Spleen (tissue), 11 donors: ENCODE measurements around the gene MEIS1. TPM values are rescaled to one million over a fixed set of nuclear protein-coding genes. Genes with fewer than 3 reads are reported as not detected.

Experiments
- DNase-seq: peaks from one replicate; pipeline ENCODE4 v3.0.0-alpha.2; 2020
- H3K27ac ChIP-seq, 8 donors: fragments of 200-600 bp; sonication (generic) in 7 of 8; 1 replicate in 4 of 8; 2 replicates in 4 of 8; pipeline versions ENCODE4 v1.5.0 to v1.8.0; 2016 to 2021; ENCODE audit warnings: inconsistent platforms in 4 of 8, mild to moderate bottlenecking in 4 of 8, moderate library complexity in 1 of 8
- H3K27me3 ChIP-seq, 7 donors: fragments of 200-600 bp; sonication (generic) in 6 of 7; replicated peaks in 1 of 7; 1 replicate in 4 of 7; 2 replicates in 3 of 7; pipeline versions ENCODE4 v1.5.0 to v1.8.0; 2016 to 2021; ENCODE audit warnings: inconsistent platforms in 3 of 7, mild to moderate bottlenecking in 1 of 7
- H3K36me3 ChIP-seq, 6 donors: fragments of 200-600 bp; sonication (generic) in 5 of 6; 1 replicate in 4 of 6; 2 replicates in 2 of 6; pipeline versions ENCODE4 v1.5.0 to v1.8.0; 2016 to 2021; ENCODE audit warnings: inconsistent platforms in 2 of 6
- H3K4me1 ChIP-seq, 6 donors: fragments of 200-600 bp; sonication (generic) in 5 of 6; 1 replicate in 3 of 6; 2 replicates in 3 of 6; pipeline versions ENCODE4 v1.5.0 to v1.8.0; 2016 to 2021; ENCODE audit warnings: inconsistent platforms in 3 of 6
- H3K4me3 ChIP-seq, 8 donors: fragments of 200-600 bp; sonication (generic) in 7 of 8; 1 replicate in 4 of 8; 2 replicates in 4 of 8; pipeline versions ENCODE4 v1.5.0 to v1.8.0; 2016 to 2021; ENCODE audit warnings: inconsistent platforms in 4 of 8, mild to moderate bottlenecking in 4 of 8, moderate library complexity in 2 of 8
- H3K9me3 ChIP-seq, 8 donors: fragments of 200-600 bp; sonication (generic) in 7 of 8; 1 replicate in 4 of 8; 2 replicates in 4 of 8; pipeline versions ENCODE4 v1.5.0 to v1.8.0; 2016 to 2021; ENCODE audit warnings: inconsistent platforms in 4 of 8
- CTCF ChIP-seq, 11 experiments: fragments of 200-600 bp in 7 of 11; fragments of 450-650 bp in 4 of 11; sonication (generic) in 4 of 11; IDR thresholded peaks in 8 of 11; conservative IDR thresholded peaks in 3 of 11; 1 replicate in 7 of 11; 2 replicates in 4 of 11; pipeline versions ENCODE4 v1.4.0 to v1.8.0; 2016 to 2021; ENCODE audit warnings: antibody characterized with exemption in 11 of 11, inconsistent platforms in 4 of 11, mild to moderate bottlenecking in 1 of 11
- POLR2A ChIP-seq, 3 donors: fragments of 450-650 bp; IDR thresholded peaks; one replicate each; pipeline ENCODE4 v1.5.1; 2017; ENCODE audit warnings: antibody characterized with exemption in 3 of 3, mild to moderate bottlenecking in 1 of 3
- POLR2AphosphoS5 ChIP-seq, 3 donors: sonication (generic); formaldehyde crosslinking; IDR thresholded peaks; one replicate each; pipeline ENCODE4 v1.5.1; 2017; ENCODE audit warnings: antibody characterized with exemption in 3 of 3
- WGBS, 5 donors: extraction: QIAGEN DNeasy Blood & Tissue Kit in 3 of 5; methylation state at CpG; one replicate each; pipeline versions ENCODE4 v1.1.5 to v1.1.7; 2013 to 2018; 5-methylcytosine and 5-hydroxymethylcytosine counted together
- intact Hi-C: fragments of 100-400 bp; cut with DNase I; formaldehyde crosslinking; loops from one replicate; pipeline ENCODE4 v1.15.0; 2023; ENCODE audit warnings: low total_unique reads
- polyA plus RNA-seq, 3 donors: library from polyadenylated mRNA; stranded (reverse); fragments of 200-250 nt; gene quantifications; one replicate each; pipeline ENCODE4 v1.2.1, GENCODE V29; 2013
- total RNA-seq, 7 donors: library from RNA; depleted of rRNA in 3 of 7; stranded (reverse); fragments of >200 nt in 3 of 7; fragmentation: NEBNext Ultra II Directional in 4 of 7; extraction: Animal tissue kit (Norgen Biotek cat#: 25700) in 4 of 7; gene quantifications; one replicate each; pipeline versions ENCODE4 v1.1.0 to v1.2.1, GENCODE V29; 2016 to 2021
- donor health status: healthy with polysubstance abuse.
- donor health status: DM: no; HTN: no; CAD: no; lungs with moderate emphysema.
- donor health status: DM: no; HTN: no; CAD: no.
- donor health status: Bipolar disorder and iron deficiency.
- donor health status: healthy.
- donor health status: DM: no; HTN: no; CAD: no.
- donor health status: DM: yes; HTN: yes; CAD: no.

MEIS1 gene
- total and polyA plus RNA-seq, 10 donors: 13.1 to 81.4 (median 28.2) TPM

- DNase-seq: no peak
- no peaks in the 10 kb centered on the region for H3K9me3 ChIP-seq
- no peak for TF ChIP-seq POLR2A (IDR thresholded peaks at IDR 0.05)
- TF ChIP-seq POLR2AphosphoS5 (IDR thresholded peaks at IDR 0.05): no peak
- TF ChIP-seq CTCF (IDR thresholded peaks at IDR 0.05 in 8 of 11, conservative IDR thresholded peaks at IDR 0.05 in 3 of 11): no peak
- 0 to 6% (median 2%) methylated on average over 25 to 37 of the region's 37 CpGs for WGBS, 5 donors
- peaks cover 6 to 64% (median 41%) of the 10 kb centered on the region in 6 donors for H3K4me1 ChIP-seq
- intact Hi-C loops: no loop called here
- H3K27me3 ChIP-seq: peaks cover 0 to 92% (median 73%) of the 10 kb centered on the region in 7 donors
- H3K36me3 ChIP-seq: peaks cover 0 to 2% (median 0%) of the 10 kb centered on the region in 6 donors
- H3K27ac ChIP-seq: peak overlapping the region in 7 of 8 donors; percentile 45 to 86 (median 78)
- H3K4me3 ChIP-seq: peak overlapping the region in 7 of 8 donors; percentile 30 to 61 (median 35)
Observed at GRCh38 chr2:66576561-66577320, 141.8 kb downstream of the MEIS1 start.

- intact Hi-C loops: no loop called here
- Histone ChIP-seq H3K4me1 (peaks cover 6 to 70% (median 44%) of the 10 kb centered on the region in 6 donors), H3K4me3 (peak overlapping the region in 4 of 8 donors; percentile 31 to 61 (median 40)), H3K27me3 (peaks cover 0 to 99% (median 81%) of the 10 kb centered on the region in 7 donors), H3K27ac (peak overlapping the region; percentile 19 to 86 (median 76)), H3K9me3 (no peaks in the 10 kb centered on the region), H3K36me3 (no peaks in the 10 kb centered on the region)
- TF ChIP-seq POLR2A (IDR thresholded peaks at IDR 0.05) (no peak), CTCF (IDR thresholded peaks at IDR 0.05 in 8 of 11, conservative IDR thresholded peaks at IDR 0.05 in 3 of 11) (no peak), POLR2AphosphoS5 (IDR thresholded peaks at IDR 0.05) (peak in 2 of 3 donors; percentile 30 to 36)
- WGBS, 5 donors: 1 to 4% (median 3%) methylated on average over 32 to 42 of the region's 42 CpGs
- no peak for DNase-seq
Observed at GRCh38 chr2:66577321-66578053, 142.6 kb downstream of the MEIS1 start.

- Histone ChIP-seq H3K4me1 (peaks cover 6 to 77% (median 46%) of the 10 kb centered on the region in 6 donors), H3K9me3 (no peaks in the 10 kb centered on the region), H3K36me3 (no peaks in the 10 kb centered on the region), H3K27me3 (peaks cover 0 to 100% (median 87%) of the 10 kb centered on the region in 7 donors), H3K4me3 (peak overlapping the region in 3 of 8 donors; percentile 31 to 61 (median 46)), H3K27ac (peak overlapping the region; percentile 19 to 86 (median 76))
- no peak for TF ChIP-seq CTCF (IDR thresholded peaks at IDR 0.05 in 8 of 11, conservative IDR thresholded peaks at IDR 0.05 in 3 of 11)
- TF ChIP-seq POLR2AphosphoS5 (IDR thresholded peaks at IDR 0.05): peak in 2 of 3 donors; percentile 41 to 64
- peak; percentile 75 for DNase-seq
- 1 to 3% (median 2%) methylated on average over 23 to 27 of the region's 27 CpGs for WGBS, 5 donors
- intact Hi-C loops: no loop called here
Observed at GRCh38 chr2:66578054-66578686, 143.2 kb downstream of the MEIS1 start.
